ENCODE measurements around the gene DGKD. TPM values are rescaled to one million over a fixed set of nuclear protein-coding genes. Genes with fewer than 3 reads are reported as not detected.

DGKD gene
- total RNA-seq, 1 donor from 2014 or later = 72.5 TPM

DNA sequence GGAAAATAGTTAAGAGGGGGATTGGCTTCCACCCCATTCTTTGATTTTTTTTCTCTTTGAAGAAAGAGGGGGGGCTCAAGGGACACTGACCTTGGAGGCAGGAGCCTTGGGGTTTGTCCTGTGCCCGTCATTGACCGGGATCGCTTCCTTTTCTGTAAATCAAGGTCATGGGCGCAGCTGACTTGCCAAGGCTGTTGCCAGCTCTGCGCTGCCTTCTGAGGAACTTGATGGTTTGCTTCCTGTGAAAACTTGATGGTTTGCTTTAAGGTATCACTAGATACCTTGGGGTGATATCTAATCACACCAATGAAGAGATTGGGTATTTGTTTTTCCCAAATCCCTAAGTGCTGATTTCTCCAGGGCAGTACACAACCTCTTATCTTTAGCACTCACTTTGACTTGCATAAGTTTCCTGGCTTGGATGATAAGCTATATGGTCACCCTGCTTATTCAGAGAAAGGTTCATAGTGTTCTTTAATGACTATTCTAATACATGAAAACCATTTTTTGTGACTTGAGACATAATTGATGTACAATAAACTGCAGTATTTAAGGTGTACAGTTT, 56.0 kb downstream of the DGKD start:
- peaks cover 12% of the 10 kb centered on the region for H3K9me3 Mint-ChIP-seq
- peaks cover 35% of the 10 kb centered on the region for H3K36me3 Mint-ChIP-seq
- no peak overlapping the region for H3K4me3 Mint-ChIP-seq
- peaks cover 3% of the 10 kb centered on the region for H3K4me1 Mint-ChIP-seq (ENCODE audit: unreplicated experiment)
- no peaks in the 10 kb centered on the region for H3K27me3 Mint-ChIP-seq
- H3K27ac Mint-ChIP-seq = peak overlapping the region; percentile 52
- TF ChIP-seq, protein P1, sequence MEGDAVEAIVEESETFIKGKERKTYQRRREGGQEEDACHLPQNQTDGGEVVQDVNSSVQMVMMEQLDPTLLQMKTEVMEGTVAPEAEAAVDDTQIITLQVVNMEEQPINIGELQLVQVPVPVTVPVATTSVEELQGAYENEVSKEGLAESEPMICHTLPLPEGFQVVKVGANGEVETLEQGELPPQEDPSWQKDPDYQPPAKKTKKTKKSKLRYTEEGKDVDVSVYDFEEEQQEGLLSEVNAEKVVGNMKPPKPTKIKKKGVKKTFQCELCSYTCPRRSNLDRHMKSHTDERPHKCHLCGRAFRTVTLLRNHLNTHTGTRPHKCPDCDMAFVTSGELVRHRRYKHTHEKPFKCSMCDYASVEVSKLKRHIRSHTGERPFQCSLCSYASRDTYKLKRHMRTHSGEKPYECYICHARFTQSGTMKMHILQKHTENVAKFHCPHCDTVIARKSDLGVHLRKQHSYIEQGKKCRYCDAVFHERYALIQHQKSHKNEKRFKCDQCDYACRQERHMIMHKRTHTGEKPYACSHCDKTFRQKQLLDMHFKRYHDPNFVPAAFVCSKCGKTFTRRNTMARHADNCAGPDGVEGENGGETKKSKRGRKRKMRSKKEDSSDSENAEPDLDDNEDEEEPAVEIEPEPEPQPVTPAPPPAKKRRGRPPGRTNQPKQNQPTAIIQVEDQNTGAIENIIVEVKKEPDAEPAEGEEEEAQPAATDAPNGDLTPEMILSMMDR (conservative IDR thresholded peaks at IDR 0.05) = no peak
- no peak for DNase-seq (ENCODE audit: extremely low spot score, unreplicated experiment)

DNA sequence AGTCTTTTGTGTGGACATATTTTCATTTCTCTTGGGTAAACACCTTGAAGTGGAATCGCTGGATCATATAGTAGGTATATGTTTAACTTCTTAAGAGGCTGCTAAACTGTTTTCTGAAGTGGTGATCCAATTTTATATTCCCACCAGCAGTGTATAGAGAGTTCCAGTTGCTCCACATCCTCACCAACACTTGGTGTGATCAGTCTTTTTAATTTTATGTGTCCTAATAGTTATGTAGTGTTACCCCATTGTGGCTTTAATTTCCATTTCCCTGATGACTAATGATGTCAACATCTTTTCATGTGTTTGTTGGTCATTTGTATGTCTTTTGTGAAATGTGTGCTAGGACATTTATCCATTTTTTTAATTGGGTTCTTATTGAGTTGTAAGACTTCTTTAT, 56.9 kb downstream of the DGKD start:
- TF ChIP-seq, protein P1 (conservative IDR thresholded peaks at IDR 0.05) = no peak
- Mint-ChIP-seq H3K4me3 (no peak overlapping the region), H3K4me1 (ENCODE audit: unreplicated experiment) (peaks cover 5% of the 10 kb centered on the region), H3K27me3 (no peaks in the 10 kb centered on the region), H3K27ac (no peak overlapping the region), H3K36me3 (peaks cover 35% of the 10 kb centered on the region), H3K9me3 (peaks cover 12% of the 10 kb centered on the region)
- DNase-seq (ENCODE audit: extremely low spot score, unreplicated experiment) = no peak

DNA sequence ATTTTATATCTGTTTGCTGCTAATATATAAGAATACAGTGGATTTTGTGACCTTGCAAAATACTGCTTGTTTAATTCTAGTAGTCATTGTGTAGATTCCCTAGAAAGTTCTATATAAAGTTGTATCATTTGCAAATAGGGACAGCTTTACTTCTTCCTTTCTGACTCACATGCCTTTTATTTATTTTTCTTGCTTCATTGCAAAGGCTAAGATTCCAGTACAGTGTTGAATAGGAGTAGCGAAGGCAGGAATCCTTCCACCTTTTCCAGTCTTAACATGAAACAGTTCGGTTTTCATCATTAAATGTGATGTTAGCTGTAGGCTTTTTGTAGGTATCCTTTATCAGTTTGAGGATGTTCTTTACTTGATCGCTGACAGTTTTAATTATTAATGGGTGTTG, 58.1 kb downstream of the DGKD start:
- TF ChIP-seq, protein P1 (conservative IDR thresholded peaks at IDR 0.05) = no peak
- H3K27me3 Mint-ChIP-seq = no peaks in the 10 kb centered on the region
- no peak overlapping the region for H3K27ac Mint-ChIP-seq
- no peak for DNase-seq (ENCODE audit: extremely low spot score, unreplicated experiment)
- H3K4me1 Mint-ChIP-seq (ENCODE audit: unreplicated experiment) = peaks cover 10% of the 10 kb centered on the region
- H3K9me3 Mint-ChIP-seq = peaks cover 12% of the 10 kb centered on the region
- peaks cover 31% of the 10 kb centered on the region for H3K36me3 Mint-ChIP-seq
- no peak overlapping the region for H3K4me3 Mint-ChIP-seq

DNA sequence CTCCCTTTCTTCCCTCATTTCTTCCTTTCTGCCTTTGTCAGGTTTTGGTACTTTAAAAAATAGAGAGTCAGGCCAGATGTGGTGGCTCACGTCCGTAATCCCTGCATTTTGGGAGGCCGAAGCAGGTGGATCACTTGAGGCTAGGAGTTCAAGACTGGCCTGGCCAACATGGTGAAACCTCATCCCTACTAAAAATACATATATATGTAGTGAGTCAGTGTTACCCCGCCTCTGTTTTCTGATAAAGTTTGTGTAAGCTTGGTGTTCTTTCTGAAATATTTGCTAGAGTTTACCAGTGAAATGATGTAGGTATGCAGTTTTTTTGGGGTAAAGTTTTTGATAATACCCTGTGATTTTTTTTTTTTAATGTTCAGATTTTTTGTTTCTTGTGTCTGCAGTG, 58.8 kb downstream of the DGKD start:
- peaks cover 12% of the 10 kb centered on the region for H3K9me3 Mint-ChIP-seq
- no peak overlapping the region for H3K4me3 Mint-ChIP-seq
- TF ChIP-seq, protein P1 (conservative IDR thresholded peaks at IDR 0.05) = no peak
- H3K27ac Mint-ChIP-seq = no peak overlapping the region
- no peaks in the 10 kb centered on the region for H3K27me3 Mint-ChIP-seq
- H3K36me3 Mint-ChIP-seq = peaks cover 31% of the 10 kb centered on the region
- DNase-seq (ENCODE audit: extremely low spot score, unreplicated experiment) = no peak
- H3K4me1 Mint-ChIP-seq (ENCODE audit: unreplicated experiment) = peaks cover 10% of the 10 kb centered on the region

DNA sequence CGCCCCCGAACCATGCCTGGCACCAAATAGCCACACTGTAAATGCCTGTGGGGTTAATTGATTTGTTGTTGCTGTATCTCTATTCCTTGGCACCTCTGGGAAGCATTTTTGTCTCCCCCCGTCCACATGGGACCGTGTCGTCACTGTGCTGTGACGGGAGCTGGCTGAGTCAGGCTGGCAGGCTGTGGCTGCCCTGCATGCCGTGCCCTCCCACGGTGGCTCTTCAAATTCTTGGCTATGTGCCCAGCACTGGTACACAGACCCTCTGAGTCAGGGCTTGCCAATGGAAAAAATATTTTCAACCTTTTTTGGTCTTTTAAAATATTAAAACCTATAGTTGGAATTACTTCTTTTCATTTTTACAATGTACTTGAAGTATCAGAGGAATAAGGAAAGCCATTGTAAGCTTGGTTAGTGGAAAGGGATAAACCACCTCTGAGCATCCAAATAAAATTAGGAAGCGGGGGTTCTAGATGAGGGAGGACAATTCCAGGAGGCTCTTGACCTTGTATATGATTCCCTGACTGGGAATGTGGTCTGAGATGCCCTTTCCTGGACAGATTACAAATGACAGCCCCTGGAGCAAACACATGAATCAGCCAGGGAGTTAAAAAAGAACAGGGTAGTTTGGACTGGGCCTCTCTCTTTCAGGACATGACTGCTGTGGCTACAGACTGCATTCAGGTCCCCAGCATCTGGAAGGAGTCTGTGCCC, 59.4 kb downstream of the DGKD start:
- no peak overlapping the region for H3K4me3 Mint-ChIP-seq
- peaks cover 12% of the 10 kb centered on the region for H3K9me3 Mint-ChIP-seq
- no peaks in the 10 kb centered on the region for H3K27me3 Mint-ChIP-seq
- peaks cover 6% of the 10 kb centered on the region for H3K4me1 Mint-ChIP-seq (ENCODE audit: unreplicated experiment)
- TF ChIP-seq, protein P1 (conservative IDR thresholded peaks at IDR 0.05) = no peak
- peaks cover 31% of the 10 kb centered on the region for H3K36me3 Mint-ChIP-seq
- DNase-seq (ENCODE audit: extremely low spot score, unreplicated experiment) = no peak
- no peak overlapping the region for H3K27ac Mint-ChIP-seq
